ENCODE results near the gene PCDH9.

The PCDH9 gene

DNA sequence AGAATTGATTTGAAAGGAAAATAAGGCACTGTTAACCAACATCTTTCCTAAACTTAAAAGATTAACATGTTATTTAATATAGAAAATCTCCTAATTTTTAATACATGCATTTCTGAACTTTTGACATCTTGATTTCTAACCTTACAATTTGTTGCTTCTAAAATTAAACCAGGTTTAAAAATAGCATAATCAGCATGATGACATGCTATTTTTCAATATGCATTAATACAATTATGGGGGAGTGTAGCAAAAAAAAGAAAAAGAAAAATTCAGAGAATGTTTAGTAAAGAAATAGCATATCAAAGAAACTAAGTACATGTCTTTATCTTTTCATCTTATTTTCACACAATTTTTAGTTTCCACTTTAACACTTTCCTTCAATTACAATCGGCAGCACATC is 98.7 kb downstream of the PCDH9 start:
- H4K20me1 ChIP-seq (ENCODE audit: insufficient read depth): no peaks in the 10 kb centered on the region
- H3K79me2 ChIP-seq (ENCODE audit: insufficient read depth, low read depth): no peaks in the 10 kb centered on the region
- no peaks in the 10 kb centered on the region for H3K27me3 ChIP-seq (ENCODE audit: insufficient read depth, low read depth)
- no peak overlapping the region for H3K4me2 ChIP-seq
- no peak overlapping the region for H3K4me3 ChIP-seq (IDR thresholded peaks at IDR 0.05; ENCODE audit: insufficient read depth, low read depth, low read length)
- H2AFZ ChIP-seq (ENCODE audit: low read depth): no peak overlapping the region
- TF ChIP-seq, protein P1, sequence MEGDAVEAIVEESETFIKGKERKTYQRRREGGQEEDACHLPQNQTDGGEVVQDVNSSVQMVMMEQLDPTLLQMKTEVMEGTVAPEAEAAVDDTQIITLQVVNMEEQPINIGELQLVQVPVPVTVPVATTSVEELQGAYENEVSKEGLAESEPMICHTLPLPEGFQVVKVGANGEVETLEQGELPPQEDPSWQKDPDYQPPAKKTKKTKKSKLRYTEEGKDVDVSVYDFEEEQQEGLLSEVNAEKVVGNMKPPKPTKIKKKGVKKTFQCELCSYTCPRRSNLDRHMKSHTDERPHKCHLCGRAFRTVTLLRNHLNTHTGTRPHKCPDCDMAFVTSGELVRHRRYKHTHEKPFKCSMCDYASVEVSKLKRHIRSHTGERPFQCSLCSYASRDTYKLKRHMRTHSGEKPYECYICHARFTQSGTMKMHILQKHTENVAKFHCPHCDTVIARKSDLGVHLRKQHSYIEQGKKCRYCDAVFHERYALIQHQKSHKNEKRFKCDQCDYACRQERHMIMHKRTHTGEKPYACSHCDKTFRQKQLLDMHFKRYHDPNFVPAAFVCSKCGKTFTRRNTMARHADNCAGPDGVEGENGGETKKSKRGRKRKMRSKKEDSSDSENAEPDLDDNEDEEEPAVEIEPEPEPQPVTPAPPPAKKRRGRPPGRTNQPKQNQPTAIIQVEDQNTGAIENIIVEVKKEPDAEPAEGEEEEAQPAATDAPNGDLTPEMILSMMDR (conservative IDR thresholded peaks at IDR 0.05; ENCODE audit: low read depth, low read length): no peak
- no peaks in the 10 kb centered on the region for H3K36me3 ChIP-seq (ENCODE audit: insufficient read depth)
- H3K4me1 ChIP-seq (ENCODE audit: low read depth, poor library complexity, severe bottlenecking): no peaks in the 10 kb centered on the region
- no peak overlapping the region for H3K9ac ChIP-seq
- no peak overlapping the region for H3K27ac ChIP-seq

DNA sequence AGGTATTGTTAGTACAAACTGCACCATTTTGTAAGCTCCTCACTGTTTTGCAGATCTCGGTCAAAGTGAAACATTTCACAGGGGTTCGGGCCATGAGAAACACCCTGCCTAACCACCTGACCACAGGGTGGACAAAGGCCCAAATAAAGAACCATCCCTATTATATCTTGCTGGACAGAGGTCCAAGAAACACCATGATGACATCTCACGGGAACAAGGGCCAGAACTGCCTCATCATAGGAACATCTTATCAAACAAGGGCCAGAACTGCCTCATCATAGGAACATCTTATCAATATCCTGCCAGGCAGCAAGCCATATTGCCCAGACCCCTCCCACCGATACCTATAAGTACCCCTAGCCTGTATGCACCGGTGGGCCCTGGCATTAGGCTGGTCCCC is 99.7 kb downstream of the PCDH9 start:
- Histone ChIP-seq H3K4me3 (IDR thresholded peaks at IDR 0.05; ENCODE audit: insufficient read depth, low read depth, low read length) (no peak overlapping the region), H2AFZ (ENCODE audit: low read depth) (no peak overlapping the region), H4K20me1 (ENCODE audit: insufficient read depth) (no peaks in the 10 kb centered on the region), H3K4me2 (no peak overlapping the region), H3K27me3 (ENCODE audit: insufficient read depth, low read depth) (no peaks in the 10 kb centered on the region), H3K79me2 (ENCODE audit: insufficient read depth, low read depth) (no peaks in the 10 kb centered on the region), H3K4me1 (ENCODE audit: low read depth, poor library complexity, severe bottlenecking) (no peaks in the 10 kb centered on the region), H3K27ac (no peak overlapping the region), H3K36me3 (ENCODE audit: insufficient read depth) (no peaks in the 10 kb centered on the region), H3K9ac (no peak overlapping the region)
- TF ChIP-seq, protein P1 (conservative IDR thresholded peaks at IDR 0.05; ENCODE audit: low read depth, low read length): no peak

DNA sequence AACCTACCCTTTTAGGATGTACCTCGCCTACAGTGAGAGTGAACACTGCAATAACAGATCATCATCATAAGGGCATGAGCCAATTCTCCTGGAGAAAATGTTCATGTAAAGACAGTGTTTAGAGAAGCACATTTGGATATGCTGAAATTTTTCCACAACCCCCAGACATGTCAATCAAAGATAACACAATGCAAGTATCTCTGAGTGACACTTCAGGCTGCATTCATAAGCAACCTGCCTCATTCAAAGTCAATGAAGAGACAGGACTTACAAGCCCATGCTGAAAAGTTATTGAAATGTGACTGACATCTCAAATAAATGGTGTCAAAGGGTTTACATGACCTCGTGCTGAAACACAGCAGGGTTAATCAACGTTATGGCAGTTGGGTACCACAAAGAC is 102.0 kb downstream of the PCDH9 start:
- Histone ChIP-seq H2AFZ (ENCODE audit: low read depth) (no peak overlapping the region), H3K27me3 (ENCODE audit: insufficient read depth, low read depth) (no peaks in the 10 kb centered on the region), H3K27ac (no peak overlapping the region), H3K4me3 (IDR thresholded peaks at IDR 0.05; ENCODE audit: insufficient read depth, low read depth, low read length) (no peak overlapping the region), H3K4me2 (no peak overlapping the region), H3K9ac (no peak overlapping the region), H3K4me1 (ENCODE audit: low read depth, poor library complexity, severe bottlenecking) (no peaks in the 10 kb centered on the region), H3K79me2 (ENCODE audit: insufficient read depth, low read depth) (no peaks in the 10 kb centered on the region), H4K20me1 (ENCODE audit: insufficient read depth) (no peaks in the 10 kb centered on the region), H3K36me3 (ENCODE audit: insufficient read depth) (no peaks in the 10 kb centered on the region)
- TF ChIP-seq, protein P1 (conservative IDR thresholded peaks at IDR 0.05; ENCODE audit: low read depth, low read length): no peak

DNA sequence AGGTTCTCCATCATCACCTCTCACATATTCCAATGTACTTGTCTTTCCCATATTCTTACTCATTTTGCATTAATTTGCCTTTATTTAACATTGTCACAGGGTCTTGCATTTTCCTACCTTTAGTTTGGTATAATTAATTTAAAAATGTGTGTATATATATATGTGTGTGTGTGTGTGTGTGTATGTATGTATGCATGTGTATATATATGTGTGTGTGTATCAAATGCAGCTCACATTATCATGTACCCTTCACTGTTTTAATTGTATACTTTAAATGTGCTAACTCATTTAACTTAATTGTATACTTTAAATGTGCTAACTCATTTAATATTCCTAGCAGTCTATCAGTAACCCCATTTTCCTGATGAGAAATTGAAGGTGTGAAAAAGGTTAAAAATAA is 104.5 kb downstream of the PCDH9 start:
- no peak overlapping the region for H3K9ac ChIP-seq
- no peaks in the 10 kb centered on the region for H3K36me3 ChIP-seq (ENCODE audit: insufficient read depth)
- H3K79me2 ChIP-seq (ENCODE audit: insufficient read depth, low read depth): no peaks in the 10 kb centered on the region
- H2AFZ ChIP-seq (ENCODE audit: low read depth): no peak overlapping the region
- H3K4me1 ChIP-seq (ENCODE audit: low read depth, poor library complexity, severe bottlenecking): no peaks in the 10 kb centered on the region
- no peak overlapping the region for H3K4me3 ChIP-seq (IDR thresholded peaks at IDR 0.05; ENCODE audit: insufficient read depth, low read depth, low read length)
- H3K27ac ChIP-seq: no peak overlapping the region
- no peaks in the 10 kb centered on the region for H3K27me3 ChIP-seq (ENCODE audit: insufficient read depth, low read depth)
- H4K20me1 ChIP-seq (ENCODE audit: insufficient read depth): no peaks in the 10 kb centered on the region
- TF ChIP-seq, protein P1 (conservative IDR thresholded peaks at IDR 0.05; ENCODE audit: low read depth, low read length): no peak
- no peak overlapping the region for H3K4me2 ChIP-seq

DNA sequence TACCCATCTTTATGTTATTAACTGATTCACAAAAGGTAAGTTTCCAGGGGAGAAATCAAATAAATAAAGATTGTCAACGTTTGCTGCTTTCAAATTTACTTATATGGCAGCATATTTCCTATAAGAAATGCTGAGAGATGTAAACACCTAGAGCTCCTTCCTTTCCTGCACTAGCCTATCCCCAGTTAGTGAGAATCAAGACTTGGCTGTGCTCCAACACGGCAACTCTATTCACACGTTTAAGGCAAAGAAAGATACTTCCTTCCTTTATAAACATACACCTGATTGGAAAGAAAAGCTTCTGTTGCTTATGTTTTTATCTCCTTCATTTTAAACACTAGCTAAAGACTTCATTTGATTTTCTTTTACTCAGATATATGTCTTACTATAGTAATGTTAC is 107.0 kb downstream of the PCDH9 start:
- no peaks in the 10 kb centered on the region for H3K79me2 ChIP-seq (ENCODE audit: insufficient read depth, low read depth)
- H3K36me3 ChIP-seq (ENCODE audit: insufficient read depth): no peaks in the 10 kb centered on the region
- no peak overlapping the region for H2AFZ ChIP-seq (ENCODE audit: low read depth)
- H3K27me3 ChIP-seq (ENCODE audit: insufficient read depth, low read depth): no peaks in the 10 kb centered on the region
- H3K9ac ChIP-seq: no peak overlapping the region
- H4K20me1 ChIP-seq (ENCODE audit: insufficient read depth): no peaks in the 10 kb centered on the region
- H3K4me1 ChIP-seq (ENCODE audit: low read depth, poor library complexity, severe bottlenecking): peaks cover 7% of the 10 kb centered on the region
- TF ChIP-seq, protein P1 (conservative IDR thresholded peaks at IDR 0.05; ENCODE audit: low read depth, low read length): no peak
- no peak overlapping the region for H3K4me2 ChIP-seq
- no peak overlapping the region for H3K27ac ChIP-seq
- no peak overlapping the region for H3K4me3 ChIP-seq (IDR thresholded peaks at IDR 0.05; ENCODE audit: insufficient read depth, low read depth, low read length)

All from KMS-11 (cell line).